Measurements from ENCODE around the gene F9. TPM values are rescaled to one million over a fixed set of nuclear protein-coding genes. Genes with fewer than 3 reads are reported as not detected.

F9 gene
- total RNA-seq, 2 donors from 2014 or later = not detected

- DNase-seq = no peak
- Histone ChIP-seq H3K9me3 (ENCODE audit: control insufficient read depth, low read length) (no peaks in the 10 kb centered on the region), H3K27me3 (ENCODE audit: control insufficient read depth, insufficient read depth, low read length, poor library complexity, severe bottlenecking) (no peaks in the 10 kb centered on the region), H3K9ac (ENCODE audit: extremely low read depth, low read length, poor library complexity, severe bottlenecking) (no peak overlapping the region), H3K4me1 (ENCODE audit: control insufficient read depth, insufficient read depth, low read length) (peaks cover 5% of the 10 kb centered on the region), H3K36me3 (ENCODE audit: control insufficient read depth, insufficient read depth, low read length) (no peaks in the 10 kb centered on the region), H3K27ac (ENCODE audit: low read depth, low read length) (no peak overlapping the region), H3K4me3 (ENCODE audit: low read length) (no peak overlapping the region)
- Mint-ChIP-seq H3K27ac (no peak overlapping the region), H3K9me3 (no peaks in the 10 kb centered on the region), H3K4me3 (no peak overlapping the region), H3K4me1 (peaks cover 14% of the 10 kb centered on the region), H3K27me3 (ENCODE audit: insufficient read depth) (no peaks in the 10 kb centered on the region), H3K36me3 (ENCODE audit: low read depth) (no peaks in the 10 kb centered on the region)
- no peak for TF ChIP-seq CTCF (conservative IDR thresholded peaks at IDR 0.05)
- WGBS, 2 experiments (ENCODE audit: insufficient coverage in 1 of 2, insufficient read length in 1 of 2) = 95% methylated on average over 3 of the region's 3 CpGs; no CpG with 5 or more reads in 1 of the 2 experiments
Measured at GRCh38 chrX:139538907-139539790, 8.6 kb downstream of the F9 start.

- no peaks in the 10 kb centered on the region for H3K27me3 Mint-ChIP-seq (ENCODE audit: insufficient read depth)
- WGBS, 2 experiments (ENCODE audit: insufficient coverage in 1 of 2, insufficient read length in 1 of 2) = 86% methylated on average over 1 of the region's 1 CpG; no CpG with 5 or more reads in 1 of the 2 experiments
- Histone ChIP-seq H3K27ac (ENCODE audit: low read depth, low read length) (no peak overlapping the region), H3K27me3 (ENCODE audit: control insufficient read depth, insufficient read depth, low read length, poor library complexity, severe bottlenecking) (no peaks in the 10 kb centered on the region), H3K4me1 (ENCODE audit: control insufficient read depth, insufficient read depth, low read length) (peaks cover 5% of the 10 kb centered on the region), H3K36me3 (ENCODE audit: control insufficient read depth, insufficient read depth, low read length) (no peaks in the 10 kb centered on the region), H3K9me3 (ENCODE audit: control insufficient read depth, low read length) (no peaks in the 10 kb centered on the region), H3K9ac (ENCODE audit: extremely low read depth, low read length, poor library complexity, severe bottlenecking) (no peak overlapping the region), H3K4me3 (ENCODE audit: low read length) (no peak overlapping the region)
- peaks cover 14% of the 10 kb centered on the region for H3K4me1 Mint-ChIP-seq
- no peaks in the 10 kb centered on the region for H3K9me3 Mint-ChIP-seq
- no peak for DNase-seq
- H3K4me3 Mint-ChIP-seq = no peak overlapping the region
- H3K36me3 Mint-ChIP-seq (ENCODE audit: low read depth) = no peaks in the 10 kb centered on the region
- no peak overlapping the region for H3K27ac Mint-ChIP-seq
- TF ChIP-seq CTCF (conservative IDR thresholded peaks at IDR 0.05) = no peak
Measured at GRCh38 chrX:139542652-139543051, 12.1 kb downstream of the F9 start.

GRCh38 chrX:139543920-139544319 is 13.4 kb downstream of the F9 start:
- Mint-ChIP-seq H3K27ac (no peak overlapping the region), H3K4me1 (peaks cover 9% of the 10 kb centered on the region), H3K27me3 (ENCODE audit: insufficient read depth) (no peaks in the 10 kb centered on the region), H3K4me3 (no peak overlapping the region), H3K36me3 (ENCODE audit: low read depth) (no peaks in the 10 kb centered on the region), H3K9me3 (no peaks in the 10 kb centered on the region)
- Histone ChIP-seq H3K27me3 (ENCODE audit: control insufficient read depth, insufficient read depth, low read length, poor library complexity, severe bottlenecking) (no peaks in the 10 kb centered on the region), H3K9ac (ENCODE audit: extremely low read depth, low read length, poor library complexity, severe bottlenecking) (no peak overlapping the region), H3K36me3 (ENCODE audit: control insufficient read depth, insufficient read depth, low read length) (no peaks in the 10 kb centered on the region), H3K27ac (ENCODE audit: low read depth, low read length) (no peak overlapping the region), H3K4me1 (ENCODE audit: control insufficient read depth, insufficient read depth, low read length) (peaks cover 5% of the 10 kb centered on the region), H3K4me3 (ENCODE audit: low read length) (no peak overlapping the region), H3K9me3 (ENCODE audit: control insufficient read depth, low read length) (no peaks in the 10 kb centered on the region)
- 90% methylated on average over 4 of the region's 4 CpGs; no CpG with 5 or more reads in 1 of the 2 experiments for WGBS, 2 experiments (ENCODE audit: insufficient coverage in 1 of 2, insufficient read length in 1 of 2)
- no peak for DNase-seq
- TF ChIP-seq CTCF (conservative IDR thresholded peaks at IDR 0.05) = no peak

Data from endodermal cell (in vitro differentiated cells).